Calu3 (cell line): ENCODE measurements around the gene DLL4. TPM values are rescaled to one million over a fixed set of nuclear protein-coding genes. Genes with fewer than 3 reads are reported as not detected.

Experiments
- BruUV-seq: library from RNA; stranded (reverse); fragments of 400-500 nt; replicated peaks from 2 replicates; lab custom pipeline; 2021; lab: Mats Ljungman, UMichigan
- CTCF ChIA-PET: fragments of 300-600 bp; sonication (Branson Sonifier 250); formaldehyde crosslinking; loops from one replicate; lab custom pipeline; 2022; ENCODE audit warnings: antibody characterized with exemption; lab: Charles Lee
- DNase-seq: peaks from one replicate; pipeline ENCODE4 v3.0.0; 2022
- H3K27ac Mint-ChIP-seq: one replicate; pipeline ENCODE4 v1.8.0; 2022; ENCODE audit warnings: mixed read lengths; ENCODE audit not compliant: unreplicated experiment
- H3K27me3 Mint-ChIP-seq: one replicate; pipeline ENCODE4 v1.8.0; 2022; ENCODE audit warnings: mixed read lengths; ENCODE audit not compliant: unreplicated experiment
- H3K36me3 Mint-ChIP-seq: one replicate; pipeline ENCODE4 v1.8.0; 2022; ENCODE audit warnings: mild to moderate bottlenecking, moderate library complexity, mixed read lengths; ENCODE audit not compliant: insufficient read depth, unreplicated experiment
- H3K4me1 Mint-ChIP-seq: one replicate; pipeline ENCODE4 v1.8.0; 2022; ENCODE audit warnings: mild to moderate bottlenecking, low read depth, mixed read lengths; ENCODE audit not compliant: unreplicated experiment
- H3K4me3 Mint-ChIP-seq: one replicate; pipeline ENCODE4 v1.8.0; 2022; ENCODE audit warnings: mild to moderate bottlenecking, low read depth, moderate library complexity, mixed read lengths; ENCODE audit not compliant: unreplicated experiment
- H3K9me3 Mint-ChIP-seq: one replicate; pipeline ENCODE4 v1.8.0; 2022; ENCODE audit warnings: low read depth, mixed read lengths; ENCODE audit not compliant: unreplicated experiment
- intact Hi-C: fragments of 100-400 bp; cut with micrococcal nuclease; formaldehyde crosslinking; loops from one replicate; pipeline ENCODE4 v1.10.0; 2022; ENCODE audit not compliant: unreplicated experiment
- total RNA-seq: library from RNA; stranded (reverse); gene quantifications from 2 replicates; pipeline ENCODE4 v1.2.3, GENCODE V29; 2022
- TF ChIP-seq, protein P1 (sequence below): fragments of 200-600 bp; IDR thresholded peaks from one replicate; pipeline ENCODE4 v1.8.0; 2022; ENCODE audit warnings: antibody characterized with exemption; ENCODE audit not compliant: unreplicated experiment

The DLL4 gene
- total RNA-seq, 1 experiment from 2014 or later: not detected

DNA sequence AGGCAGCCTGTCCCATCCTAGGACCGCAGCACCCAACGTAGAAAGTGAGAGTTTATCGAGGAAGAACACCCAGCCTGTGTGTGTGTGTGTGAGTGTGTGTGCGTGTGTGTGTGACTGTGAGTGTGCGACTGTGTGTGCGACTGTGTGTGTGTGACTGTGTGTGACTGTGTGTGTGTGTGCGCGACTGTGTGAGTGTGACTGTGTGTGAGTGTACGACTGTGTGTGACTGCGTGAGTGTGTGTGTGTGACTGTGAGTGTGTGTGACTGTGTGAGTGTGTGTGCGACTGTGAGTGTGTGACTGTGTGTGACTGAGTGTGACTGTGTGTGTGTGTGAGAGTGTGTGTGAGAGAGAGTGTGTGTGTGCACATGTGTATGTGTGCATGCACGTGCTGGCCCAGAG lies 15.1 kb upstream of the DLL4 start:
- no TSS peak for BruUV-seq
- Mint-ChIP-seq H3K4me3 (no peak overlapping the region), H3K4me1 (no peaks in the 10 kb centered on the region), H3K27me3 (no peaks in the 10 kb centered on the region), H3K27ac (no peak overlapping the region), H3K36me3 (peaks cover 8% of the 10 kb centered on the region), H3K9me3 (no peaks in the 10 kb centered on the region)
- TF ChIP-seq, protein P1, sequence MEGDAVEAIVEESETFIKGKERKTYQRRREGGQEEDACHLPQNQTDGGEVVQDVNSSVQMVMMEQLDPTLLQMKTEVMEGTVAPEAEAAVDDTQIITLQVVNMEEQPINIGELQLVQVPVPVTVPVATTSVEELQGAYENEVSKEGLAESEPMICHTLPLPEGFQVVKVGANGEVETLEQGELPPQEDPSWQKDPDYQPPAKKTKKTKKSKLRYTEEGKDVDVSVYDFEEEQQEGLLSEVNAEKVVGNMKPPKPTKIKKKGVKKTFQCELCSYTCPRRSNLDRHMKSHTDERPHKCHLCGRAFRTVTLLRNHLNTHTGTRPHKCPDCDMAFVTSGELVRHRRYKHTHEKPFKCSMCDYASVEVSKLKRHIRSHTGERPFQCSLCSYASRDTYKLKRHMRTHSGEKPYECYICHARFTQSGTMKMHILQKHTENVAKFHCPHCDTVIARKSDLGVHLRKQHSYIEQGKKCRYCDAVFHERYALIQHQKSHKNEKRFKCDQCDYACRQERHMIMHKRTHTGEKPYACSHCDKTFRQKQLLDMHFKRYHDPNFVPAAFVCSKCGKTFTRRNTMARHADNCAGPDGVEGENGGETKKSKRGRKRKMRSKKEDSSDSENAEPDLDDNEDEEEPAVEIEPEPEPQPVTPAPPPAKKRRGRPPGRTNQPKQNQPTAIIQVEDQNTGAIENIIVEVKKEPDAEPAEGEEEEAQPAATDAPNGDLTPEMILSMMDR: no peak
- no peak for DNase-seq
- CTCF ChIA-PET: no interaction called here
- intact Hi-C loops: no loop called here

DNA sequence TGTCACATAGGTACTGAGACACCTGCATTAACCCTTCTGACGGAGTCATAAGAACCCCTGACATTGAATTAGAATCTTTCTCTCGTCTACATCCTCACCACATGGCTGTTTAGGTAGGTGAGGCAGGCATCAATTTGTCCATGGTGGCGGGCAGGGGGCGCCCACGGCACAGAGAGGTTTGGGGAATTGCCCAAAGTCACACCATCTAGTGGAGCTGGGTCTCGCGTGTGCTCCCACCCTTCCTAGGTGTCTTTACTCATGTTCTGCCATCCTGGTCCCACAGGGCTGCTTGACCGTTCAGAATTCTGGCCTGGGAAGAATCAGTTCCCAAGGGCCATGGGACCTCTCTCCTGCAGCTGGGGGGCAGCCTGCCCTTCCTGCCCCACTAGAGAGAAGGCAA lies 14.7 kb upstream of the DLL4 start:
- intact Hi-C loops: no loop called here
- no TSS peak for BruUV-seq
- CTCF ChIA-PET: no interaction called here

DNA sequence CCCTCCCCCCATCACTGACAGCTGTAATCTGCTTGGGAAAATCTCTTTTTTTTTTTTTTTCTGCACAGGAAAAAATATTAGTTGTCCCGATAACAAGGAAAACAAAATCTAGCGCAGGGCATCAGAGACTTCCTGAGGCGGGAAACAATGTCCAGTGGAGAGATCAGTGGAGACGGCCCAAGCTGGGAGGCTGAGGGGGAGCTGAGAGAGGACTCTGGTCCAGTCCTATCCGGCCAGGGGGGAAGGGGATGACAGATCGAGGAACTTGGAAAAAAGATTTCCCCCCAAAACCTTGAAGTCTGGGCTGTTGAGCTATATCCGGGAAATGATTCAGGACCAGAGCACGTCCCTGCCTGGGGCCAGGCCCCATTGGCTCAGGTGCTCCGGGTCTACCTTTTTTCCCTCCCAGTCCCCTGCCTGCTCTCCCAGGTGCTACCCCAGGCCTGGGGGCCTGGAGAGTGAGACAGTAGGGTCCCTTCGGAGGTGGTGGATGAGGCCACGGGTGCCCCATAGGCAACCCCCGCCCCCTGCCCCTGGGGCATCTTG lies 14.0 kb upstream of the DLL4 start:
- CTCF ChIA-PET: interaction anchor here (0.7 kb wide), 1 partner anchor 9 kb away, joined by 3 read pairs; no protein-coding TSS in a partner anchor
- H3K27me3 Mint-ChIP-seq: no peaks in the 10 kb centered on the region
- intact Hi-C loops: no loop called here
- no peak overlapping the region for H3K4me3 Mint-ChIP-seq
- TF ChIP-seq, protein P1: no peak
- peaks cover 3% of the 10 kb centered on the region for H3K36me3 Mint-ChIP-seq
- H3K27ac Mint-ChIP-seq: no peak overlapping the region
- no TSS peak for BruUV-seq
- H3K9me3 Mint-ChIP-seq: no peaks in the 10 kb centered on the region
- DNase-seq: no peak
- no peaks in the 10 kb centered on the region for H3K4me1 Mint-ChIP-seq

More for the DNA sequence above, 14.7 kb upstream of the DLL4 start:
- no peak for DNase-seq
- H3K4me1 Mint-ChIP-seq: no peaks in the 10 kb centered on the region
- no peaks in the 10 kb centered on the region for H3K27me3 Mint-ChIP-seq
- TF ChIP-seq, protein P1: no peak
- peaks cover 8% of the 10 kb centered on the region for H3K36me3 Mint-ChIP-seq
- no peak overlapping the region for H3K27ac Mint-ChIP-seq
- no peaks in the 10 kb centered on the region for H3K9me3 Mint-ChIP-seq
- no peak overlapping the region for H3K4me3 Mint-ChIP-seq

DNA sequence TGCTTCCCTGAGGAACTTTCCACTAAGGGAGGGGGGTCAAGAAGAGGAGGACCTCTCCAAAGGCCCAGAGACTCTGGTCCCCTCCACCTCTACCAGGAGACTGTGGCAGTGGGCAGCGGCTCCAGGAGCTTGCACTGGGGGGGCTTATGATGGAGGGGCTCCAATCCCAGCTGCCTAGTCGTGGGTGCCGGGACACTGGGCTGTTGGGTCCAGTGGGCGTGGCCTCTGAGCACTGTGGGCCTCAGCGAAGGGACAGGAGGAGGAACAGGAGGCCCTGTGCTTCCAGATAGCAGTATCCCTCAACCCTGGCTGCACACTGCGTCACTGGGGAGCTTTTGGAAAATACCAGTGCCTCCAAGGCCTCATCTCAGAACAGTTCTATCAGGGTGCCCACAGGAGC lies 13.5 kb upstream of the DLL4 start:
- no TSS peak for BruUV-seq
- Mint-ChIP-seq H3K27ac (no peak overlapping the region), H3K4me1 (no peaks in the 10 kb centered on the region), H3K36me3 (no peaks in the 10 kb centered on the region), H3K4me3 (no peak overlapping the region), H3K27me3 (no peaks in the 10 kb centered on the region), H3K9me3 (no peaks in the 10 kb centered on the region)
- CTCF ChIA-PET: no interaction called here
- intact Hi-C loops: no loop called here
- DNase-seq: no peak
- TF ChIP-seq, protein P1: no peak
